Measurements from ENCODE around the gene AGA. TPM values are rescaled to one million over a fixed set of nuclear protein-coding genes. Genes with fewer than 3 reads are reported as not detected.

The AGA gene
- 15.1 to 27.4 TPM (median 18.7 TPM) in 5 replicates for total RNA-seq (2022; extraction: Qiagen RNA extraction)

GRCh38 chr4:177441803-177442622 is at the start of gene AGA:
Gene AGA (minus strand): TSS chr4:177442437. CDS start chr4:177442375, 62 bp downstream.

Other genes starting within 250 kb of the AGA start
- 11.2 to 14.4 TPM (median 13.0 TPM) in 5 replicates for gene NEIL3, start 132.6 kb downstream of the AGA start, total RNA-seq (2022; extraction: Qiagen RNA extraction)

Measured in A549 treated with CORT108297 at 1 μM for 4 hours (cell line).